HepG2 (cell line): ENCODE measurements around the gene NET1. TPM values are rescaled to one million over a fixed set of nuclear protein-coding genes. Genes with fewer than 3 reads are reported as not detected.

Experiments
- DR1 ChIP-seq: sonication (generic); formaldehyde crosslinking; IDR thresholded peaks from 2 replicates; pipeline ENCODE4 v1.8.0; 2021; ENCODE audit warnings: mild to moderate bottlenecking, missing genetic modification reagents, inconsistent platforms
- FOXA1 ChIP-seq, 2 experiments: fragments of 450-650 bp in 1 of 2; sonication (generic) in 1 of 2; formaldehyde crosslinking in 1 of 2; IDR thresholded peaks; 2 replicates each; pipeline versions ENCODE4 v1.4.0 to v1.6.1; 2016 to 2020; ENCODE audit warnings: missing genetic modification reagents in 1 of 2
- FOXP4 ChIP-seq: sonication (generic); formaldehyde crosslinking; IDR thresholded peaks from 2 replicates; pipeline ENCODE4 v1.4.0; 2020; ENCODE audit warnings: missing genetic modification reagents
- GMEB1 ChIP-seq: sonication (generic); formaldehyde crosslinking; IDR thresholded peaks from 2 replicates; pipeline ENCODE4 v1.5.1; 2020; ENCODE audit warnings: missing genetic modification reagents, mild to moderate bottlenecking, borderline replicate concordance
- IRF9 ChIP-seq: sonication (generic); formaldehyde crosslinking; IDR thresholded peaks from 2 replicates; pipeline ENCODE4 v1.8.0; 2022; ENCODE audit warnings: missing genetic modification reagents, mild to moderate bottlenecking, borderline replicate concordance
- ISL2 ChIP-seq: sonication (generic); formaldehyde crosslinking; IDR thresholded peaks from 2 replicates; pipeline ENCODE4 v1.5.0; 2020; ENCODE audit warnings: missing genetic modification reagents
- JUNB ChIP-seq: sonication (generic); formaldehyde crosslinking; IDR thresholded peaks from 2 replicates; pipeline ENCODE4 v1.8.0; 2022; ENCODE audit warnings: missing genetic modification reagents, mild to moderate bottlenecking, borderline replicate concordance
- KDM5B ChIP-seq: sonication (generic); formaldehyde crosslinking; IDR thresholded peaks from 2 replicates; pipeline ENCODE4 v1.4.0; 2020; ENCODE audit warnings: missing genetic modification reagents, mild to moderate bottlenecking, borderline replicate concordance
- MLLT10 ChIP-seq: sonication (generic); formaldehyde crosslinking; IDR thresholded peaks from 2 replicates; pipeline ENCODE4 v1.4.0; 2020; ENCODE audit warnings: missing genetic modification reagents
- MTERF4 ChIP-seq: sonication (generic); formaldehyde crosslinking; IDR thresholded peaks from 2 replicates; pipeline ENCODE4 v1.8.0; 2023; ENCODE audit warnings: mild to moderate bottlenecking, missing genetic modification reagents
- NCOA2 ChIP-seq: sonication (generic); formaldehyde crosslinking; IDR thresholded peaks from 2 replicates; pipeline ENCODE4 v1.8.0; 2022; ENCODE audit warnings: inconsistent platforms
- NFE2L1 ChIP-seq: sonication (generic); formaldehyde crosslinking; IDR thresholded peaks from 2 replicates; pipeline ENCODE4 v1.4.0; 2020; ENCODE audit warnings: missing genetic modification reagents, mild to moderate bottlenecking, borderline replicate concordance
- NR2F2 ChIP-seq: IDR thresholded peaks from 2 replicates; pipeline ENCODE4 v1.6.1; 2012; ENCODE audit warnings: low read depth, inconsistent platforms, borderline replicate concordance
- POGZ ChIP-seq: sonication (generic); formaldehyde crosslinking; IDR thresholded peaks from 2 replicates; pipeline ENCODE4 v1.4.0; 2020; ENCODE audit warnings: mild to moderate bottlenecking, missing genetic modification reagents
- ZBTB7B ChIP-seq: sonication (generic); formaldehyde crosslinking; IDR thresholded peaks from 2 replicates; pipeline ENCODE4 v1.4.0; 2020; ENCODE audit warnings: missing genetic modification reagents
- ZNF124 ChIP-seq: sonication (generic); formaldehyde crosslinking; IDR thresholded peaks from 2 replicates; pipeline ENCODE4 v1.4.0; 2020; ENCODE audit warnings: missing genetic modification reagents
- ZNF224 ChIP-seq: sonication (generic); formaldehyde crosslinking; IDR thresholded peaks from 2 replicates; pipeline ENCODE4 v1.5.0; 2020; ENCODE audit warnings: mild to moderate bottlenecking, missing genetic modification reagents
- ZNF263 ChIP-seq: sonication (generic); formaldehyde crosslinking; IDR thresholded peaks from 2 replicates; pipeline ENCODE4 v1.4.0; 2020; ENCODE audit warnings: missing genetic modification reagents
- ZNF30 ChIP-seq: sonication (generic); formaldehyde crosslinking; IDR thresholded peaks from 2 replicates; pipeline ENCODE4 v1.5.0; 2020; ENCODE audit warnings: mild to moderate bottlenecking, missing genetic modification reagents
- ZNF33B ChIP-seq: sonication (generic); formaldehyde crosslinking; IDR thresholded peaks from 2 replicates; pipeline ENCODE4 v1.5.1; 2020; ENCODE audit warnings: mild to moderate bottlenecking, missing genetic modification reagents
- ZNF431 ChIP-seq: sonication (generic); formaldehyde crosslinking; IDR thresholded peaks from 2 replicates; pipeline ENCODE4 v1.9.0; 2022; ENCODE audit warnings: missing genetic modification reagents, low read depth, mild to moderate bottlenecking, borderline replicate concordance
- ZNF496 ChIP-seq: sonication (generic); formaldehyde crosslinking; IDR thresholded peaks from 2 replicates; pipeline ENCODE4 v1.8.1; 2023; ENCODE audit warnings: mild to moderate bottlenecking, moderate library complexity, missing genetic modification reagents; ENCODE audit not compliant: insufficient replicate concordance
- ZNF557 ChIP-seq: sonication (generic); formaldehyde crosslinking; IDR thresholded peaks from 2 replicates; pipeline ENCODE4 v1.4.0; 2020; ENCODE audit warnings: missing genetic modification reagents
- ZNF563 ChIP-seq: sonication (generic); formaldehyde crosslinking; IDR thresholded peaks from 2 replicates; pipeline ENCODE4 v1.8.0; 2022; ENCODE audit warnings: mild to moderate bottlenecking, moderate library complexity, missing genetic modification reagents
- ZNF777 ChIP-seq: sonication (generic); formaldehyde crosslinking; IDR thresholded peaks from 2 replicates; pipeline ENCODE4 v1.4.0; 2020; ENCODE audit warnings: missing genetic modification reagents
- ZNF792 ChIP-seq: IDR thresholded peaks from 2 replicates; pipeline ENCODE4 v1.6.1; 2016
- ZNF878 ChIP-seq: sonication (generic); formaldehyde crosslinking; IDR thresholded peaks from 2 replicates; pipeline ENCODE4 v1.8.1; 2023; ENCODE audit warnings: mild to moderate bottlenecking, missing genetic modification reagents, moderate library complexity
- polyA plus RNA-seq, 8 experiments: library from polyadenylated mRNA; depleted of rRNA in 3 of 8; stranded (reverse) in 7 of 8; unstranded in 1 of 8; fragments of >200 nt; fragmentation: Illumina TruSeq in 4 of 8; extraction: Trizol in 4 of 8; gene quantifications; 2 replicates each; pipeline versions ENCODE4 v1.2.1 to v1.2.3, GENCODE V29; 2011 to 2016; ENCODE audit warnings: low read depth in 4 of 8, missing spikeins in 1 of 8, mixed read lengths in 1 of 8; ENCODE audit not compliant: insufficient read depth in 1 of 8
- total RNA-seq, 5 experiments: library from RNA; depleted of rRNA; stranded (reverse); fragments of >200 nt; fragmentation: Illumina TruSeq; extraction: Trizol; gene quantifications; 2 replicates each; pipeline ENCODE4 v1.2.3, GENCODE V29; 2016; ENCODE audit warnings: low read depth in 1 of 5

The NET1 gene
- total and polyA plus RNA-seq, 2 of the 13 experiments (the other 11 are each of a cell fraction or from before 2014, with no cell fraction given): 48.1 to 65.8 TPM

- TF ChIP-seq ZNF124 (CRISPR knock-in tag): no peak
- no peak for TF ChIP-seq ZBTB7B
- TF ChIP-seq ZNF33B (CRISPR knock-in tag): no peak
- no peak for TF ChIP-seq ZNF792 (CRISPR knock-in tag)
- TF ChIP-seq NFE2L1: no peak
- no peak for TF ChIP-seq ZNF878 (CRISPR knock-in tag)
- no peak for TF ChIP-seq JUNB
- no peak for TF ChIP-seq FOXA1 (IDR thresholded peaks at IDR 0.05)
- peak; percentile 44; the same call in 1 of the 2 replicates for TF ChIP-seq FOXA1 (CRISPR knock-in tag; IDR thresholded peaks at IDR 0.05)
- TF ChIP-seq NCOA2 (CRISPR knock-in tag): no peak
- no peak for TF ChIP-seq ZNF431 (CRISPR knock-in tag)
- TF ChIP-seq MTERF4 (CRISPR knock-in tag): no peak
- TF ChIP-seq GMEB1 (CRISPR knock-in tag): no peak
- TF ChIP-seq IRF9 (CRISPR knock-in tag): no peak
- no peak for TF ChIP-seq ZNF30
- TF ChIP-seq NR2F2: peak; percentile 47
- TF ChIP-seq ISL2: no peak
- no peak for TF ChIP-seq POGZ (CRISPR knock-in tag)
- no peak for TF ChIP-seq KDM5B (CRISPR knock-in tag)
- TF ChIP-seq MLLT10 (CRISPR knock-in tag): no peak
- no peak for TF ChIP-seq DR1 (CRISPR knock-in tag)
- no peak for TF ChIP-seq ZNF563
- TF ChIP-seq ZNF263: peak; percentile 69; the same call in 1 of the 2 replicates
- no peak for TF ChIP-seq ZNF224 (CRISPR knock-in tag)
- TF ChIP-seq ZNF557 (CRISPR knock-in tag): no peak
- no peak for TF ChIP-seq FOXP4 (CRISPR knock-in tag)
- TF ChIP-seq ZNF496 (CRISPR knock-in tag): no peak
- TF ChIP-seq ZNF777 (CRISPR knock-in tag): no peak
These were observed 38.3 kb upstream of the NET1 start (continued) for GRCh38 chr10:5373891-5374611.
